Esophagus squamous epithelium (tissue), 4 donors: Measurements from ENCODE around the gene IFNL1.

Experiments used
- CTCF ChIP-seq, 6 experiments: fragments of 450-650 bp in 4 of 6; fragments of 200-600 bp in 2 of 6; sonication (generic) in 2 of 6; IDR thresholded peaks; one replicate each; pipeline ENCODE4 v1.5.1; 2016 to 2019; ENCODE audit warnings: antibody characterized with exemption in 6 of 6, mild to moderate bottlenecking in 4 of 6, moderate library complexity in 4 of 6
- POLR2A ChIP-seq, 4 donors: fragments of 450-650 bp; IDR thresholded peaks; one replicate each; pipeline ENCODE4 v1.6.1; 2017; ENCODE audit warnings: antibody characterized with exemption in 4 of 4, mild to moderate bottlenecking in 4 of 4, moderate library complexity in 3 of 4

- no peak for TF ChIP-seq CTCF (IDR thresholded peaks at IDR 0.05)
- no peak for TF ChIP-seq POLR2A (IDR thresholded peaks at IDR 0.05)
These were observed 41.5 kb upstream of the IFNL1 start for GRCh38 chr19:39254531-39255345.
